CD4-positive, alpha-beta T cell treated with Interleukin-17A for 4 hours (primary cell): Measurements from ENCODE around the gene MYMK.

ENCODE experiments used
- DNase-seq: peaks from one replicate; pipeline ENCODE4 v3.0.0-alpha.2; 2020; ENCODE audit warnings: mixed read lengths

MYMK gene

GRCh38 chr9:133534346-133535291 is 9.9 kb upstream of the MYMK start, which contains the start of gene ADAMTSL2:
ADAMTSL2 (plus strand) TSS chr9:133534704; CDS start chr9:133536713, 2,009 bp downstream.
- peak; percentile 72 for DNase-seq

GRCh38 chr9:133533857-133534256 is 9.1 kb upstream of the MYMK start:
- DNase-seq = no peak

GRCh38 chr9:133532937-133533668 is 8.3 kb upstream of the MYMK start:
- peak; percentile 80 for DNase-seq

GRCh38 chr9:133531293-133531692 is 6.5 kb upstream of the MYMK start:
- DNase-seq = no peak

- DNase-seq = no peak
Measured at GRCh38 chr9:133529874-133530273, 5.1 kb upstream of the MYMK start.

GRCh38 chr9:133529457-133529856 is 4.7 kb upstream of the MYMK start:
- no peak for DNase-seq

DNA sequence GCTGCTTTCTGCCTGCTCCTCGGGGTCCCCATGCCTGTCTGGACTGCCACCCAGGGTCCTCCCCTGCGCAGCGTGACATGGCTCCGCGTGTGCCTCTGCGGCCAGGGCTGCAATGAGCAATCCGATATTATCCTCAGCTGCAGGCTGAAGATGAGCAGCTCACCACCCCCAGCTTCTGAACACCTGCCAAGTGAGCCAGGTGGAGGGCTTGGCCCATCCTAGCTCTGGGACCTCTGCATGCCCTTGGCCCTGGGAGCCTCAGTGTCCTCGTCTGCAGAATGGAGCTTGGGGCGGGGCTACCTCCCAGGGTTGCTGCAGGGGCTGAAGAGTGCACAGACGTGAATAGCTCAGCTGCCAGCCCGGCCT is 4.1 kb upstream of the MYMK start:
- no peak for DNase-seq

DNA sequence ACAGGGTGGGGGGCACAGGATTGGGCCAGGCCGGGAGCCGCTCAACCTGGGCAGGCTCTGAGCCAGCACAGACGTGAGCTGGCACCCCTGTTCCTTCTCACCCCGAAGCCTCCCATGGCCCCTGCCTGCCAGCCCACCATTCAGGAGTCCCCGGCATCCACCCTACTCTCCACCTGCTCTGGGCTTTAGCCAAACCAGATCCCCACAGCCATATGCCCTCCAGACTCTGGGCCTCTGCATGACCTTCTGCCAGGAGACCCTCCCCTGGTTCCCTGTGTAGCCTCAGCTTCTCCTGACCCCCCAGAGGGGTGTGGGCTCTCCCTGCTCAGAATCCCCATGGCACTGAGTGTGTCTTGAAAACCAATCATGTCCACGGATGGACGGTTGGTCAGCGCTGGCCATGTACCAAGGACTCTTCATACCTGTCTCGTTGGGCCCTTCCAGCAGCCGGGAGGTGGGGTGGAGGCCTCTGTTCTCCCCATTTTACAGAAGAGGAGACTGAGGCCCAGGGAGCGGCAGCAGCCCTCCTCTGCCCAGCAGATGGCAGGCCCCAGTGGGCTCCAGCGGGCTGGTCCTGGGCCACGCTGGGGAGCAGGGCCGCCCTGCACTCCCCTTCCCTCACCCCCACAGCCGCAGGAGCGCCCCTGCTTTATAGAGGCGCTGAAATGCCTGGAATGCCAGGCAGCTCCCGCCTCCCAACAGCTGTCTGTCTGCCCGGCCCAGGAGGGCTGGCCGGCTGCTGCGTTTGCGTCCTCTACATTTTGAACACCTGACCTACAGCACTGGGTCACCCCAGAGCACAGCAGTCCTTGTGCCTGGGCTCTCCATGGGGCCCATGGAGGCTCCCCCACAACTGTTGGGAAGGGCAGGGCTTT is 3.5 kb upstream of the MYMK start:
- no peak for DNase-seq

DNA sequence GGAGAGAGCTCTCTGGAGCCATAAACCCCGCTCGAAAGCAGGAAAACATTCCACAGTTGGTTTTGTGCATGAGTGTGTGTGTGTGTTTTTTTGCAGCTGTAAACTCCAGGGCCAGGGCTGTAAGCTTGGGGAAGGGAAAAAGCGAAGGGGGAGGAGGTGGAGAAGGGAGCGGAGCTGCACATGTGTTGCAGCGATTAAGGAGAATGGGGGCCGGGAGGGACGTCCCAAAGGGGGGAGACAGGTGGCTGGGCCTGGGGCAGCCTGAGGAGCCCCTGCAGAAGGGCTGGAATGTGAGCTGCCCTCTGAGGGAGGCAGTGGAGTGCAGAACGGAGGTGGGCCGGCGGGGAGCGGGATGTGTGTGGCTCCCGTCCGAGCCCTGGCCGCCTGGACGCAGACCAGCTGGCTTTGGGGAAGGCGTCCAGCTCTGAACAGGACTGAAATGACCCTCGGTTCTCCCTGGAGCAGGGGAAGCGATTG is 2.7 kb upstream of the MYMK start:
- no peak for DNase-seq

- DNase-seq = peak; percentile 45
Measured at GRCh38 chr9:133526721-133527321, 2.1 kb upstream of the MYMK start.

DNA sequence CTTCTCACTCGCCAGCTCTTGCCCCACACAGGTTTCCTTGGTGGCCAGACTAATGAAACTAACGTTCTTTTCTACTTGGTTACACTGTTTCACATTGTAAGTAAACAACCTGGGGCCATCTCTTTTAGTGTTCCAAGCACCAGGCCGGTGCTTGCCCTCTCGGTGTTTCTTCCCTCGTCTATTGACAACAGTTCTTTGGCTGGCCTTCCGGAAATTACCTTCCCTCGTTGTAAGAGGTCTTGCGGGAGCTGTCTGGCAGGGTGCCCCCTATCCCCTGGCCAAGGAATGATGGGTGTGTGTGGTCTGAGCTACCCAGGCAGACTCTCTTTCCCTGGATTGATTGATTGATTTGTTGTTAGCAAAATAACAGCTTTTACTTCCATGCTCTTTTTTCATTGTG is 918 bp upstream of the MYMK start:
- DNase-seq = no peak

- DNase-seq = no peak
Measured at GRCh38 chr9:133524146-133524545, 613 bp downstream of the MYMK start.

DNA sequence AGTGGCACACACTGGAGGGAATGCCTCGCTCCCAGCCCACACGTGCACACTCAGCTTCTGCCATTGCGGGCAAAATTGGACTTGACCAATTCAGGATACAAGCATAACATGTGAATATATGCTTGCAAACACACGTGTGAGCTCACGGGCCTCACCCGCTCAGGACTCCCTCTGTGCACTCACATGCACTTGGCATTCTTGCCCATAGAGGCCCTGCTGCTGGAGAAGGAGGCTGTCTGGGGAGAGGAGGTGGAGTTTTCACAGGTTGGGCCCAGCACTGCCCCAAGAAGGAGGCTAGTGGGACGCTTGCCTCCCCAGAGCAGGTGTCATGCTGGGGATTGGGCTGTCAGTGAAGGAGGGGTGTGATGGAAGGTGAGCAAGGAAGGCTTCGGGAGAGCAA is 1.7 kb downstream of the MYMK start:
- DNase-seq = no peak

DNA sequence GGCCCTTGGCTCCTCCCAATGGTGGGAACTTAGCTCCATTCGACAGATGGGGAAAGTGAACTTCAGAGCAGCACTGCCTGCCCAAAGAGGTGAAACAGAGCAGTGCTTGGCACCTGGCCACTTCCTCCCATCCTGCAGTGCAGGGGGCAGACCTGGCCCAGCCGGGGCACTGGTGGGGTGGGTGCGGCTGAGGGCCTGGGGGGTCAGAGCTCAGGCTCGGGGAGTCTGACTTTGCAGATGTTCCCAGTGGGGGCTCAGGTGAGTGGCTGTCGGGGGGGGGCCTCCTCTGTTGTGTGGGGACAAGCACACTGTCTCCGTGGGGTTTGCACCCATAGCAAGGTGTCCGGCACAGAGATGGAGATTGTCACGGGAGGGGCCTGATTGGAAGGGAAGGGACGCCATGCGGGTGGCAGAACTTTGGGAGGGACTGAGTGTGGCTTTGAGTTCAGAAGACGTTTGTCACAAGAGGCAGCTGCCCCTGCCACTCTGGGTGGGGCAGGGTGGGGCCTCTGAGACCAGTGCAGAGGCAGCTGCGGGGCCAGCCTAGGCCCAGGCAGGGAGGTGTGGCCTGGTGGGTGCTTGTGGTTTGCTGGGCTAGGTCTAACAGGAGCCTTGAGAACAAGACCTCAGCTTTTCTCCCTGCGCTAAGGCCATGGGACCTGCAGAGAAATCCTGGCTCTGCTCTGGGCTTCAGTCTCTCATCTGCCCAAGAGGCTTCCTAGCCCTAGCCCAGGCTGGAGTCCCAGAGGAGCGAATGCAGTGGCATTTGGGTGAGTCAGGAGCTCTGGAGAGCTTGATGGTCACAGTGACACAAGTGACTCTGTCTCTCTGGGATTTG is 2.5 kb downstream of the MYMK start:
- DNase-seq = no peak

DNA sequence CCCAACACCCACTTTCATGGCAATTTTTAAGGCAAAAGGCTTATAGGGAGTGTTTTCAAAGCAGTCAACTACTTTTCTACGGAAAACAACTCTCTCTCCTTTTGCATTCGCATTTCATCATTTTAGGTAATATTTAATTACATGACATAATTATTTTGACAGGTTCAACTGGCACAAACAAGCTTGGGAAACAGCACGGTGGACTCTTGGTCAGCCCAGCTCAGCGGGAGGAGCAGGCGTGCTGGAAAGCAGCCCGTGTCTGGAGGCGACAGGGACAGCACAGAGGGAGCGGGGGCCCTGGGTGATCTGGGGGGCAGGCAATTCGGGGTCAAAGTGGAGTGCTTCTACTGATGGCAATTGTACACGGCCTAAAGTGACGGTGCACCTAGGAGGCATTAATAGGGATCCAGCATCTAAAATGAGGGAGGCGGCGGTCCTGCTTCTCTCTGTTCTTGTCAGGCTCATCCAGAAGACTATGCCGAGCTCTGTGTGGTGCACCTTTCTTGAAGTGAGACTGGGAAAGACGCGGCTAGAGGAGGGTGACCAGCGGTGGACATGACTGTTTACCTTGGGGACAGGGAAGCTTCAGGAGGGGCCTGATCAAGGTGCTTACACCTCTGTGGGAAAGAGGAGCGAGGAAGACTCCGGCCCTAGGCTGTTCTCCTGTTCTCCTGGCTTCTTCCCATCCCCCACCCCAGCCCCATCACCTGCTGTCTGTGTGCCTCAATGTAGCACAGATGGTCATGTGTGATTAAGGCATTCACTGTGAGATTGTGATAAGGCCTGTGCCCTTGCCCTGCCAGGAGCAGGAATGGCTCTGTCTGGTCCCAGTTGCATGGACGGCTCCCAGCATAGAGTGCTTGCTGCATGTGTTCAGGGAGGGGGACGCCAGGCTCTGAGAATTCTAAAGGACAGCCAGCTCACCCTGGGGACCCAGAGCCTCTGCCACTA is 3.4 kb downstream of the MYMK start:
- DNase-seq = no peak

GRCh38 chr9:133520121-133520835 is 4.5 kb downstream of the MYMK start:
- no peak for DNase-seq

DNA sequence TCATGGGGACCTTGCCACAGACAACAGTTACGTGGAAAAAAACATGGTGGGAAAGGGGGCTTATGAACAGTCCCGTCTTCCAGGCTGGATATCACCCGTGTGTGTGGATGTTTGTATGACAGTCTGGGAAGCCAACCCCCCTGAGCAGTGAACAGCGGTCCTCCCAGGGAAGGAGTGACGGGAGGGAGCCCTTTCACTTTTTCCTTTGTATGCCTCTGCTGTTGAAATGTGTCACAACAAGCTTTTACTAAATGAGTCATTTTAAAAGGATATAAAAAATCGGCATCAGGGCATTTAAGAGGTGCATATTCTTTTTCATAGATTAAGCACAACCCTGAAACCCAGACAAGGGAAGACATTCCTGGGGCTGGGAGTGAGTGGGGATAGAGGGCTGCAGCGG is 5.1 kb downstream of the MYMK start:
- no peak for DNase-seq

GRCh38 chr9:133518706-133519449 is 5.9 kb downstream of the MYMK start:
- DNase-seq = no peak

- no peak for DNase-seq
Measured at GRCh38 chr9:133518200-133518599, 6.6 kb downstream of the MYMK start.
